ENCODE data around the gene RIPOR3. TPM values are rescaled to one million over a fixed set of nuclear protein-coding genes. Genes with fewer than 3 reads are reported as not detected.
"Not testable (repeated sequence)": the region's sequence is repeated elsewhere in the genome, so short reads cannot be mapped to it uniquely, and the experiment has no call there.

RIPOR3 gene
- polyA plus RNA-seq, 3 donors from 2014 or later: 0.41 to 1.2 (median 1.0) TPM

- peaks cover 0 to 6% (median 0%) of the 10 kb centered on the region in 3 donors for H3K36me3 Mint-ChIP-seq
- DNase-seq: no peak
Observed at GRCh38 chr20:50551288-50551687, 140.1 kb downstream of the RIPOR3 start.

GRCh38 chr20:50550531-50550930 is 140.8 kb downstream of the RIPOR3 start:
- DNase-seq: no peak
- no peak overlapping the region for H3K4me3 Mint-ChIP-seq
- H3K9me3 Mint-ChIP-seq: no peaks in the 10 kb centered on the region
- peak overlapping the region in 1 of 6 donors; percentile 3 for H3K27ac Mint-ChIP-seq
- H3K36me3 Mint-ChIP-seq: peaks cover 0 to 6% (median 0%) of the 10 kb centered on the region in 3 donors
- peaks cover 0 to 5% (median 0%) of the 10 kb centered on the region in 3 donors for H3K27me3 Mint-ChIP-seq (ENCODE audit: low read depth in 3 of 3)
- H3K4me1 Mint-ChIP-seq: peaks cover 33 to 45% of the 10 kb centered on the region in 2 donors

More at GRCh38 chr20:50551288-50551687, 140.1 kb downstream of the RIPOR3 start:
- no peak overlapping the region for H3K4me3 Mint-ChIP-seq
- no peaks in the 10 kb centered on the region for H3K9me3 Mint-ChIP-seq
- peak overlapping the region in 4 of 6 donors; percentile 16 to 77 (median 54) for H3K27ac Mint-ChIP-seq
- peaks cover 0 to 5% (median 0%) of the 10 kb centered on the region in 3 donors for H3K27me3 Mint-ChIP-seq (ENCODE audit: low read depth in 3 of 3)
- H3K4me1 Mint-ChIP-seq: peaks cover 30 to 38% of the 10 kb centered on the region in 2 donors

GRCh38 chr20:50548396-50548795 is 142.9 kb downstream of the RIPOR3 start:
- Mint-ChIP-seq H3K4me3 (no peak overlapping the region), H3K27ac (peak overlapping the region in 3 of 6 donors; percentile 7 to 37 (median 17)), H3K27me3 (ENCODE audit: low read depth in 3 of 3) (peaks cover 0 to 5% (median under 1%) of the 10 kb centered on the region in 3 donors), H3K36me3 (peaks cover 0 to 6% (median 0%) of the 10 kb centered on the region in 3 donors), H3K9me3 (no peaks in the 10 kb centered on the region), H3K4me1 (peaks cover 47 to 62% of the 10 kb centered on the region in 2 donors)
- DNase-seq: no peak

- Mint-ChIP-seq H3K27ac (peak overlapping the region in 4 of 6 donors; percentile 10 to 76 (median 27)), H3K4me3 (peak overlapping the region in 1 of 5 donors; percentile 42), H3K27me3 (ENCODE audit: low read depth in 3 of 3) (peaks cover 0 to 5% (median 2%) of the 10 kb centered on the region in 3 donors), H3K4me1 (peaks cover 49 to 67% of the 10 kb centered on the region in 2 donors), H3K9me3 (no peaks in the 10 kb centered on the region), H3K36me3 (peaks cover 0 to 6% (median 0%) of the 10 kb centered on the region in 3 donors)
- DNase-seq: no peak
Observed at GRCh38 chr20:50547964-50548363, 143.4 kb downstream of the RIPOR3 start.

GRCh38 chr20:50546729-50547314 is 144.5 kb downstream of the RIPOR3 start:
- Mint-ChIP-seq H3K4me3 (peak overlapping the region; percentile 53 to 83 (median 73)), H3K9me3 (no peaks in the 10 kb centered on the region), H3K4me1 (peaks cover 58 to 78% of the 10 kb centered on the region in 2 donors), H3K36me3 (peaks cover 0 to 6% (median 0%) of the 10 kb centered on the region in 3 donors), H3K27me3 (ENCODE audit: low read depth in 3 of 3) (peaks cover 0 to 5% (median 2%) of the 10 kb centered on the region in 3 donors), H3K27ac (peak overlapping the region; percentile 78 to 90 (median 87))
- DNase-seq: peak in 1 of 3 donors; percentile 27

- Mint-ChIP-seq H3K27me3 (ENCODE audit: low read depth in 3 of 3) (peaks cover 2 to 5% (median 2%) of the 10 kb centered on the region in 3 donors), H3K36me3 (peaks cover 0 to 6% (median 0%) of the 10 kb centered on the region in 3 donors), H3K27ac (peak overlapping the region; percentile 15 to 87 (median 60)), H3K4me3 (peak overlapping the region in 2 of 5 donors; percentile 11 to 83), H3K4me1 (peaks cover 74 to 93% of the 10 kb centered on the region in 2 donors), H3K9me3 (no peaks in the 10 kb centered on the region)
- DNase-seq: no peak
Observed at GRCh38 chr20:50545126-50545525, 146.2 kb downstream of the RIPOR3 start.

- Mint-ChIP-seq H3K4me3 (peak overlapping the region in 1 of 5 donors; percentile 3), H3K27me3 (ENCODE audit: low read depth in 3 of 3) (peaks cover 2 to 5% (median 2%) of the 10 kb centered on the region in 3 donors), H3K27ac (peak overlapping the region in 2 of 6 donors; percentile 13 to 20), H3K4me1 (peaks cover 77 to 84% of the 10 kb centered on the region in 2 donors), H3K9me3 (no peaks in the 10 kb centered on the region), H3K36me3 (no peaks in the 10 kb centered on the region)
- DNase-seq: no peak
Observed at GRCh38 chr20:50543326-50543725, 148.0 kb downstream of the RIPOR3 start.

GRCh38 chr20:50541606-50542041 is 149.7 kb downstream of the RIPOR3 start:
- H3K27ac Mint-ChIP-seq: peak overlapping the region in 4 of 6 donors; percentile 18 to 78 (median 40)
- peaks cover 73 to 82% of the 10 kb centered on the region in 2 donors for H3K4me1 Mint-ChIP-seq
- no peaks in the 10 kb centered on the region for H3K9me3 Mint-ChIP-seq
- peaks cover 2 to 3% (median 2%) of the 10 kb centered on the region in 3 donors for H3K27me3 Mint-ChIP-seq (ENCODE audit: low read depth in 3 of 3)
- peak overlapping the region in 4 of 5 donors; percentile 46 to 58 (median 53) for H3K4me3 Mint-ChIP-seq
- no peak for DNase-seq
- H3K36me3 Mint-ChIP-seq: no peaks in the 10 kb centered on the region

GRCh38 chr20:50540620-50541605 is 150.4 kb downstream of the RIPOR3 start:
- Mint-ChIP-seq H3K4me1 (peaks cover 71 to 82% of the 10 kb centered on the region in 2 donors), H3K4me3 (peak overlapping the region in 4 of 5 donors; percentile 46 to 58 (median 53)), H3K36me3 (no peaks in the 10 kb centered on the region), H3K9me3 (no peaks in the 10 kb centered on the region), H3K27ac (peak overlapping the region in 4 of 6 donors; percentile 25 to 78 (median 42)), H3K27me3 (ENCODE audit: low read depth in 3 of 3) (peaks cover 0 to 2% (median 2%) of the 10 kb centered on the region in 3 donors)
- DNase-seq: no peak

GRCh38 chr20:50539798-50540197 is 151.5 kb downstream of the RIPOR3 start:
- H3K4me1 Mint-ChIP-seq: peaks cover 71 to 82% of the 10 kb centered on the region in 2 donors

GRCh38 chr20:50538276-50538675 is 153.1 kb downstream of the RIPOR3 start:
- H3K4me3 Mint-ChIP-seq: peak overlapping the region in 2 of 5 donors; percentile 26 to 55
- no peaks in the 10 kb centered on the region for H3K9me3 Mint-ChIP-seq
- H3K27ac Mint-ChIP-seq: peak overlapping the region in 5 of 6 donors; percentile 4 to 89 (median 47)
- peaks cover 0 to 5% (median 0%) of the 10 kb centered on the region in 3 donors for H3K27me3 Mint-ChIP-seq (ENCODE audit: low read depth in 3 of 3)
- H3K4me1 Mint-ChIP-seq: peaks cover 78 to 86% of the 10 kb centered on the region in 2 donors
- DNase-seq: no peak
- no peaks in the 10 kb centered on the region for H3K36me3 Mint-ChIP-seq

More at GRCh38 chr20:50539798-50540197, 151.5 kb downstream of the RIPOR3 start:
- not testable (repeated sequence) for H3K9me3 Mint-ChIP-seq; H3K27me3 Mint-ChIP-seq (ENCODE audit: low read depth in 3 of 3); H3K4me3 Mint-ChIP-seq; DNase-seq; H3K36me3 Mint-ChIP-seq; H3K27ac Mint-ChIP-seq

- H3K36me3 Mint-ChIP-seq: no peaks in the 10 kb centered on the region
- peaks cover 0 to 5% (median 0%) of the 10 kb centered on the region in 3 donors for H3K27me3 Mint-ChIP-seq (ENCODE audit: low read depth in 3 of 3)
- H3K27ac Mint-ChIP-seq: peak overlapping the region in 5 of 6 donors; percentile 4 to 89 (median 73)
- H3K4me3 Mint-ChIP-seq: peak overlapping the region in 2 of 5 donors; percentile 26 to 55
- no peak for DNase-seq
- peaks cover 82 to 86% of the 10 kb centered on the region in 2 donors for H3K4me1 Mint-ChIP-seq
- no peaks in the 10 kb centered on the region for H3K9me3 Mint-ChIP-seq
Observed at GRCh38 chr20:50537546-50538201, 153.7 kb downstream of the RIPOR3 start.

GRCh38 chr20:50536333-50536732 is 155.0 kb downstream of the RIPOR3 start:
- Mint-ChIP-seq H3K27me3 (ENCODE audit: low read depth in 3 of 3) (peaks cover 0 to 3% (median 0%) of the 10 kb centered on the region in 3 donors), H3K4me1 (peaks cover 80 to 86% of the 10 kb centered on the region in 2 donors), H3K27ac (peak overlapping the region in 1 of 6 donors; percentile 3), H3K9me3 (no peaks in the 10 kb centered on the region), H3K36me3 (no peaks in the 10 kb centered on the region), H3K4me3 (no peak overlapping the region)
- DNase-seq: no peak
